Measurements from ENCODE around the gene CYFIP1.

CYFIP1 gene

DNA sequence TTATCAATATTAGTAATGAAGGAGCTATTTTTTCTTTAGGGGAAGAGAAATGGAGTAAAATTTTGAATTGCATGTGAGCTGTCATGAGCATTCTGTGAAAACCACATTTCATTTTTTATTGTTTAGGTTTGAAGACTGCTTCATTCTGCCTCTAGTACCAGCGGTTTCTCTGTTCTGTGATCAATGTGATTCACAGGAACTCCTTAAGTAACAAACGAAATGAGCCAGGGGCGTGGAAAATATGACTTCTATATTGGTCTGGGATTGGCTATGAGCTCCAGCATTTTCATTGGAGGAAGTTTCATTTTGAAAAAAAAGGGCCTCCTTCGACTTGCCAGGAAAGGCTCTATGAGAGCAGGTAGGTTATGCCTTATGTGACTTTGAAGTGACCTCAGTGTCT, 128.7 kb downstream of the CYFIP1 start:
- H3K36me3 ChIP-seq (ENCODE audit: insufficient read depth, low read length), result peaks cover 26% of the 10 kb centered on the region
- H3K4me1 ChIP-seq (ENCODE audit: insufficient read depth, low read length), result no peaks in the 10 kb centered on the region
- no peaks in the 10 kb centered on the region for H3K9me3 ChIP-seq (ENCODE audit: control insufficient read depth, insufficient read depth, low read length)
- no peak overlapping the region for H3K9ac ChIP-seq (ENCODE audit: low read depth, low read length)

DNA sequence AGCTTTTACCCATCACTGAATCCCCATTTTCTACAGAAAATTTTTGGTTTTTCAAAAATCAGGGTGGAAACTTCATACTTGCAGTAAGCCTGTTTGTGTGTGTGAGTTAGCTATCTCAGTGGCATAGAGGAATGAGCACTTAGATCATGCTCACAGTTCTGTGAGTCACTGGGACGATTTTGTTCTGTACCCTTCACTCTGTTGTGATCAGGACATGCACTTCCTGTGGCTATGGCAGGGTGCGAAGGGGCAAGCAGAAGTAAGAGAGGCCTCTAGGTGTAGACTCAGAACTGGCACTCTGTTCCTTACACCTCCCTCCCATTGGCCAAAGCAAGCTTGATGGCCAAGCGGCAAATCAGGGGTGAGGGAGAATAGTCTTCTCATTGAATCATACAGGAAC, 130.1 kb downstream of the CYFIP1 start:
- peaks cover 11% of the 10 kb centered on the region for H3K4me1 ChIP-seq (ENCODE audit: insufficient read depth, low read length)
- no peaks in the 10 kb centered on the region for H3K9me3 ChIP-seq (ENCODE audit: control insufficient read depth, insufficient read depth, low read length)
- peaks cover 19% of the 10 kb centered on the region for H3K36me3 ChIP-seq (ENCODE audit: insufficient read depth, low read length)
- H3K9ac ChIP-seq (ENCODE audit: low read depth, low read length), result no peak overlapping the region

DNA sequence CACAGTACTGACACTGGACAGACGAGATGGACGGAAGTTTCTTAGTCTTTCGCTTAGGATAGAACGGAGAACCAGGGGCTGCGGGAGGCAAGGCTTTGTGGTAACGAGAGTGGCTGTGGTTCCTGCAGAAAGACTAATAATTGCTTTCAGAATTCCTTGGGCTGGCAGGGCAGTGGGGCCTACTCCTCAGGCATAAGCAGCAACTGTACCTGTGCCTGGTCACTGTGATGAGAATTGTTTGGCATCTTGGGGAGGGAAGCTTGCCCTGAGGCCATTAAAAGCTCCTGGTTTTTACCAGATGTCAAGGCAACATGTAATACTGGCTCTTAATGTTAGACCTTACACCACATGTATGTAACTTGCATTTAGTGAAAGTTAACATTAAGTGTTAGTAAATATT, 134.1 kb downstream of the CYFIP1 start:
- H3K36me3 ChIP-seq (ENCODE audit: insufficient read depth, low read length), result peaks cover 5% of the 10 kb centered on the region
- peaks cover 17% of the 10 kb centered on the region for H3K4me1 ChIP-seq (ENCODE audit: insufficient read depth, low read length)
- H3K9me3 ChIP-seq (ENCODE audit: control insufficient read depth, insufficient read depth, low read length), result no peaks in the 10 kb centered on the region
- H3K9ac ChIP-seq (ENCODE audit: low read depth, low read length), result no peak overlapping the region

DNA sequence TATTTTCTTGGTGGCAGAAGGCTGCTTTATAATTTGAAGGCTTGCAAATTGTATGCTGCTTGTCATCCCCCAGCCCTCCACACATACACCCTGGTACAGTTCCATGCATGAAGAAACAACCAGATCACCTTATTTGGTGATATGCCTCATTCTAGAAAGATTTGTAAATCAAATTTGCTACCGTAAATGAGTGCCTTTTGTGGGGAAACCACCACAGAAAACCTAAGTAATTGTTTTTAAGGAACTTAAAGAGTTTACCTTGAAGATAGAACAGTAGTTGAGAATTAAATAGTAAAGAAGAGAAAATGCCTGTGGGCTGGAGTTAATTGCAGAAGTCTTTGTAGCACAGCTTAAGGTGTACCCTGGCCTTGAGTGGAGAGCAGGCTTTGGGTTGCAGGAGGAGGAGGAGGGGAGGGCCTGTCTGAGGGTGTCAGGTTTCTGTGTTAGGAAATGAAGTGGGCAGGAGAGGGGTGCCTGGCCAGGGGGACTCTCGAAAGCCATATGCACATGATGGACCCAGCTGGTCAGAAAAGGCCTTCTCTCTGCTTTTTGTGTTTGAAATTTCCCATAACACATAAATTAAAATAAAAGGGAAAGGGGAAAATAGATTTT, 134.8 kb downstream of the CYFIP1 start:
- no peaks in the 10 kb centered on the region for H3K9me3 ChIP-seq (ENCODE audit: control insufficient read depth, insufficient read depth, low read length)
- no peaks in the 10 kb centered on the region; the same call in none of the 2 replicates for H3K36me3 ChIP-seq (ENCODE audit: insufficient read depth, low read length)
- peak overlapping the region; percentile 24; the same call in 1 of the 2 replicates for H3K9ac ChIP-seq (ENCODE audit: low read depth, low read length)
- H3K4me1 ChIP-seq (ENCODE audit: insufficient read depth, low read length), result peaks cover 17% of the 10 kb centered on the region

DNA sequence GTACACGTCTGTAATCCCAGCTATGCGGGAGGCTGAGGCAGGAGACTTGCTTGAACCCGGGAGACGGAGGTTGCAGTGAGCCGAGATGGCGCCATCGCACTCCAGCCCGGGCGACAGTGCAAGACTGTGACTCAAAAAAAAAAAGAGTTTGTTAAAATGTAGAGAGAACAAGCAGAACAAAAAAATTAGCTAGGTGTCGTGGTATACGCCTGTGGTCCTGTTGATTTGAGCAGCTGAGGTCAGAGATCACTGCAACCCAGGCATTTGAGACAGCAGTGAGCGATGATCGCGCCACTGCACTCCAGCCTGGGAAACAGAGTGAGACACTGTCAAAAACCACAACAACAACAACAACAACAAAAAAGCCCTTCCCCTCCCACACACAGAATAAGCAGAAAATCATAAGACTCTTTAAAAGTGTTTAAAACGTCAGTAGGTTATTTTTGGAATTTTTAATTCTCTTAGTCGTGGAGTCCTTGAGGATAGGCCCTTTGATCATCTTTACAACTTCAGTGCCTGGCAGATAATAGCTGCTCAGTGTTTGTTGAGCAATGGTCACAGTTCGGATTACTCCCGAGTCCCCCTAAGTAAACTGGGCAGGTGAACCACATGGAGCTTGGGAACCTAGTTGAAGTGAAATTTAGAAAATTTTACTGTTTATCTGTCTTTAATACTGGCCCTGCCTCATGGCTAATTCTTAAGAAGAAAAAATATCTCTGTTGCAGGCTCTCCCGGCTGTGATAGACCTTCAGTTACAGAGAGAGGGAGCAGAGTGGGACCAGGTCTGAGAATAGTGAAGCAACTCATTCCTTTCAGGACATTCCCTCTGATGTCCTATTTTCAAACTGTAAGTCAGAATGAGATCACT, 135.5 kb downstream of the CYFIP1 start:
- Histone ChIP-seq H3K4me1 (ENCODE audit: insufficient read depth, low read length) (peaks cover 17% of the 10 kb centered on the region), H3K9me3 (ENCODE audit: control insufficient read depth, insufficient read depth, low read length) (no peaks in the 10 kb centered on the region), H3K9ac (ENCODE audit: low read depth, low read length) (no peak overlapping the region), H3K36me3 (ENCODE audit: insufficient read depth, low read length) (no peaks in the 10 kb centered on the region; the same call in none of the 2 replicates)

DNA sequence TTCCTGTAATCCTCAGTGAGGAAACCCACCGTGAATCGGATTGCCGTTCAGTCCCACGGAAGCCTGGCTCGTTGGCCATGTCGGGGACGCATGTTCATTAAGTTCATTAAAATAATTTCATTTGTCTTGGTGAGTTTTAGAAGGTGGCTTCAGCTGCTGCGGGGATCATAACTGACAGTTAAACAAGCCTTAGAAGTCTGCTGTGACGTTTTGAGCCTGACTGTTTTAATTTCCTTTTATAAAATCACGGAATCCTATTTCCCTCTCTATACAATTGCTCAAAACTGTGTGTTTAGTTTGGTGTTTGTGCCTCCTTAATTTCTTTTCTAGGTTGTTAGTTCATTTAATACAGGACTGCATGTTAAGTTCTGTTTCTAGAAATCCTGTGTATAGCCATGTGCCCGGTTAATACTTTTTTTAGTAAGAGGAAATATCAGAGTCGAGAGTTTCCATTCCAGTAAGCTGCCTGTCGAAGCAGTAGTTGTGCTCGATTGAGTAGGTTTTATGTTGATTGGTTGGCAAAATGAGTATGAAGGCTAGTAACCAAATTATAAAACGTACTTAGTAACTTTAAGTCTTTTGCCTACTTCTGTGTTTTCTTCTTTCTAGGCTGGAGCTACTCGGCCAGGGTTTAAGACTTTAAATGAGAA, 141.0 kb downstream of the CYFIP1 start:
- Histone ChIP-seq H3K36me3 (ENCODE audit: insufficient read depth, low read length) (no peaks in the 10 kb centered on the region; the same call in 1 of the 2 replicates), H3K9me3 (ENCODE audit: control insufficient read depth, insufficient read depth, low read length) (no peaks in the 10 kb centered on the region), H3K9ac (ENCODE audit: low read depth, low read length) (peak overlapping the region; percentile 88), H3K4me1 (ENCODE audit: insufficient read depth, low read length) (no peaks in the 10 kb centered on the region)

DNA sequence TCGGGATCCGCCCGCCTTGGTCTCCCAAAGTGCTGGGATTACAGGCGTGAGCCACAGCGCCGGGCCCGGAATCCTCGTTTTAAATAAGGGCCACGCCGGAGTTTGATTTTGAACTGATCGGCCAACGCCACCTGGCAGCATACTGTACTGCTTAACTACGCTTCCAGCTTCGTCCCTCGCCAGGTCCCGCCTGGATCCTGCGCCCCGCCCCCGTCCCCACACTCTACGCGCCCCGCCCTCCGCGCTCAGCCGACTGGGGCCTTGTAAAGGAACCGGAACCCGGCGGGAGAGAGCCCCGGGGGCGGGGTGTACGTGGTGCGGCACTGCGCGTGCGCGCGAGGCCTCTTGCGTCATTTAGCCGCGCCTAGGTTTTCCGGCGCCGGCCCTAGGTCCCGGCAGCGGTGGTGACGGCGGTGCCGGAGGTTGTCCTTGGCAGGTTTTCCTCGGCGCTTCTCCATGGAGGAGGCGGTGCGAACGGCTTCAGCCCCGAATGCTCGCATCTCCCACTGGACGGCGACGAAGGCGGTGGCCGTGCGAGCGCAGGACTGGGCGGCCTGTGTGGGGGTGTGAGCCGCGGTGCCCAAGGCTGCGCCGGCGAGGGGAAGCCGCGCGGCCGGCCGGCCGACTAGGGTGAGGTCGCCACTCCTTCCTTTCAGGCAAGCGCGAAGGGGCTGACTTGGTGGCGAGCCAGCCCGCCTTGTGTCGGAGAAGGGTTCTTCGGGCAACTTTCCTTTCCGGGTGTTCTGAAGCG, 141.7 kb downstream of the CYFIP1 start, which contains the start of gene NIPA2:
Gene NIPA2, plus strand, starts transcription at position 375 of the 751 bp plus-strand sequence. CDS start 13,066 bp downstream, outside the sequence.
- H3K4me1 ChIP-seq (ENCODE audit: insufficient read depth, low read length), result no peaks in the 10 kb centered on the region

DNA sequence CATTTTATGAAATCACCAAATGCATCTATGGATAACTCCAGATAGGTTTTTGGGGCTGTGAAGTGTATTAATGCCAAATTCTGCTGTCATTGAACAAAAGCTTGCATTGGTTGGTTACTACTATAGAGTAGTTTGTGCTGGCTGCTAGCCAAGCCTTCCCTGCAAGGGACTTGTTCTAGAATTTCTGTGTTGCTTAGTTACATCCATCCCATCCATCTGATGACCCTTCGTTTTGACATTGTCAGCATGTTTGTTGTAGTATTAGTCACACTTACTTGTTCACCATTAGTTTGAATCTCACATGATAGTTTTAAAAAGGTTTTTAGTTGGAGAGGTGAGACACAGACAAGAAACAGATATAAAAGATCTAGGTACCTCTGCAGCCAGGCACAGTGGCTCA, 148.7 kb downstream of the CYFIP1 start:
- peaks cover 15% of the 10 kb centered on the region for H3K4me1 ChIP-seq (ENCODE audit: insufficient read depth, low read length)
- H3K9me3 ChIP-seq (ENCODE audit: control insufficient read depth, insufficient read depth, low read length), result no peaks in the 10 kb centered on the region
- no peak overlapping the region for H3K9ac ChIP-seq (ENCODE audit: low read depth, low read length)
- H3K36me3 ChIP-seq (ENCODE audit: insufficient read depth, low read length), result peaks cover 4% of the 10 kb centered on the region

More for the DNA sequence above, 141.7 kb downstream of the CYFIP1 start, which contains the start of gene NIPA2:
- Histone ChIP-seq H3K9ac (ENCODE audit: low read depth, low read length) (peak within 1 kb of the TSS; percentile 88), H3K9me3 (ENCODE audit: control insufficient read depth, insufficient read depth, low read length) (no peaks in the 10 kb centered on the region), H3K36me3 (ENCODE audit: insufficient read depth, low read length) (no peaks in the 10 kb centered on the region; the same call in 1 of the 2 replicates)

DNA sequence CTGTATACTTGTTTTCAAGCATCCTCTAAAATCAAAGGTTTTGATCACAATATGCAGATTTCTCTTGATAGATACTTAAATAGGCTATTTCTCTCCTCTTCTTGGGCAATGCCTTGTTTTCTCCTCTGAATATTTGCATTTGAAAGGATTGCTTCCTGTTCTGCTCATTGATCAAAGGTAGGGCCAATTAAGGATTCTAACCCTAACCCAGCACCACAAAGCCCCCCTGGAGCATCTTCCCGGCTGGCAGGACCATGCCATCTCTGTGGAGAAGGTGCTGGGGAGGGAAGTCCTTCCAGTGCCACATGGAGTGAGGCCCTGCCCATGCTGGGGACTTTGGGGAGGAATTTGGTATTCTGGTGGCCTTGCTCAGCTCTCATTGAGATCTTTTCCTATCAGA, 153.0 kb downstream of the CYFIP1 start:
- Histone ChIP-seq H3K9ac (ENCODE audit: low read depth, low read length) (no peak overlapping the region), H3K36me3 (ENCODE audit: insufficient read depth, low read length) (peaks cover 8% of the 10 kb centered on the region), H3K9me3 (ENCODE audit: control insufficient read depth, insufficient read depth, low read length) (no peaks in the 10 kb centered on the region), H3K4me1 (ENCODE audit: insufficient read depth, low read length) (peaks cover 13% of the 10 kb centered on the region)

DNA sequence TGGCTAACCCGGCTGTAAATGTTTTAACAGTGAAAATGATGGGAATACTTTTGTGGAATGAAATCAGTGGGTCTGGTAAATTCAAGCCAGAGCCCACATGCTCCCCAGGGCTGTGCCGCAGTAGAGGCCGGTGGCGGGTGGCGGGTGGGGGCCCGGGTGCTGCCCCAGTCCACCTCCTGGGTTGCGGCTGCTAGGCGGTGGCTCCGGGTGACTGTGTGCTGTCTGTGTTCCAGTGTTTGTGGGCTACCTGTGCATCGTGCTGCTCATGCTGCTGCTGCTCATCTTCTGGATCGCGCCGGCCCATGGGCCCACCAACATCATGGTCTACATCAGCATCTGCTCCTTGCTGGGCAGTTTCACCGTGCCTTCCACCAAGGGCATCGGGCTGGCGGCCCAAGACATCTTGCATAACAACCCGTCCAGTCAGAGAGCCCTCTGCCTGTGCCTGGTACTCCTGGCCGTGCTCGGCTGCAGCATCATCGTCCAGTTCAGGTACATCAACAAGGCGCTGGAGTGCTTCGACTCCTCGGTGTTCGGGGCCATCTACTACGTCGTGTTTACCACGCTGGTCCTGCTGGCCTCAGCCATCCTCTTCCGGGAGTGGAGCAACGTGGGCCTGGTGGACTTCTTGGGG, 156.6 kb downstream of the CYFIP1 start:
- H3K4me1 ChIP-seq (ENCODE audit: insufficient read depth, low read length), result peaks cover 13% of the 10 kb centered on the region

DNA sequence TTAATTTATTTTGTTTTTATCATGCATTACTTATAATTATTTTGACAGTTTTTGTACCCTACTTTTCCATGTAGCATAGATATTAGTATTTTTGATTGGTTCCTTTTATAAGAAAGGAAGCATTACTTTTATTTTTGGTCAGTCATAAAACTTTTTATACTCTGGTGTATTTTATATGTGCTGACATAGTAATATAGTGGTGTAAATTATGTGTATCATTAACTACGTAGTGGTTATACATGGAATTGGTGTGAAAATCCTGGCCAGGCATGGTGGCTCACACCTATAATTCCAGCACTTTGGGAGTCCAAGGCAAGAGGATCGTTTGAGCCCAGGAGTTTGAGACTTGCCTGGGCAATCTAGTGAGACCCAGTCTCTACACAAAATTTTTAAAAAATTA, 160.5 kb downstream of the CYFIP1 start:
- Histone ChIP-seq H3K4me1 (ENCODE audit: insufficient read depth, low read length) (no peaks in the 10 kb centered on the region), H3K9me3 (ENCODE audit: control insufficient read depth, insufficient read depth, low read length) (no peaks in the 10 kb centered on the region), H3K9ac (ENCODE audit: low read depth, low read length) (no peak overlapping the region), H3K36me3 (ENCODE audit: insufficient read depth, low read length) (no peaks in the 10 kb centered on the region)

More for the DNA sequence above, 156.6 kb downstream of the CYFIP1 start:
- H3K9me3 ChIP-seq (ENCODE audit: control insufficient read depth, insufficient read depth, low read length), result no peaks in the 10 kb centered on the region
- peaks cover 8% of the 10 kb centered on the region for H3K36me3 ChIP-seq (ENCODE audit: insufficient read depth, low read length)
- no peak overlapping the region for H3K9ac ChIP-seq (ENCODE audit: low read depth, low read length)
